HG02852 (cell line): ENCODE data around the gene HNMT.
"Not testable (repeated sequence)": the region's sequence is repeated elsewhere in the genome, so short reads cannot be mapped to it uniquely, and the experiment has no call there.

ENCODE experiments used
- ATAC-seq: cut with Tn5 transposase; IDR thresholded peaks from one replicate; pipeline ENCODE4 v1.9.1; 2021; ENCODE audit warnings: mild to moderate bottlenecking, moderate library complexity; ENCODE audit not compliant: unreplicated experiment

The HNMT gene

DNA sequence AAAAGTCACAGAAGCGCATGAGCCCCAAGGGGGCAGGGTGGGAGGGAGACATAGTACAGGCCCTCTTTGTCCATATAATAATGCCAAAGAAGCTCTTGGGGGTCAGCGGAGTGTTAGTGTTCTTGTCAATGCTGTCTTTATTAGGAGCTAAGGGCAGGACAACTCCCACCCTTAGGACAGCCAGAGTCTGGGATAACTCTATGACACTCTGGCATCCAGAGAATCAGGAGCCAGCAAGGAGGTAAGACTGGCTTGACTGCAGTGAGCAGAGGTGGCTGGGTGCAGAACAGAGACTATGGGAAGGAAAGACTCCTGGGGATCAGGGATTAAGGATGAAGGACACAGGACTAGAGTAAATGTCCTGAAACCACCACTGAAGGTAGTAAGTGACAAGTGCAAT lies 19.0 kb upstream of the HNMT start:
- no peak for ATAC-seq

DNA sequence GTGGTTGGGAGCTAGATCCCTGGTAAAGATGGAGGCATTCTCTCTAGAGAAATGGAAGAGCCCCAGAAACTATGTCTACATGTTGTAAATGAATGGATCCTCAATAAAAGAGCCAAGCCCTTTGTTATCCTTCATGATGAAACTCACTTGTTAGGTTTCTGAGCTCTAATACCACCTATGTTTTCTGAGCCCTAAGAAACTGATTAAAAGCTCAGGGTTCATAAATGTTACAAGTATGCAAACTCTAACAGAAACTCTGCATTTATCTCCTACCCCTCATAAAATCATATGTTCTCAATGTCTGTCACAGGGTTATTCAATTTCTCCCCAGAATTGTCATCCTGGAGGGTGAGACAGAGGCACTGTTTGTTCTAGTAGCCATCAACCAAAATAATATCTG lies 18.0 kb upstream of the HNMT start:
- ATAC-seq: no peak

DNA sequence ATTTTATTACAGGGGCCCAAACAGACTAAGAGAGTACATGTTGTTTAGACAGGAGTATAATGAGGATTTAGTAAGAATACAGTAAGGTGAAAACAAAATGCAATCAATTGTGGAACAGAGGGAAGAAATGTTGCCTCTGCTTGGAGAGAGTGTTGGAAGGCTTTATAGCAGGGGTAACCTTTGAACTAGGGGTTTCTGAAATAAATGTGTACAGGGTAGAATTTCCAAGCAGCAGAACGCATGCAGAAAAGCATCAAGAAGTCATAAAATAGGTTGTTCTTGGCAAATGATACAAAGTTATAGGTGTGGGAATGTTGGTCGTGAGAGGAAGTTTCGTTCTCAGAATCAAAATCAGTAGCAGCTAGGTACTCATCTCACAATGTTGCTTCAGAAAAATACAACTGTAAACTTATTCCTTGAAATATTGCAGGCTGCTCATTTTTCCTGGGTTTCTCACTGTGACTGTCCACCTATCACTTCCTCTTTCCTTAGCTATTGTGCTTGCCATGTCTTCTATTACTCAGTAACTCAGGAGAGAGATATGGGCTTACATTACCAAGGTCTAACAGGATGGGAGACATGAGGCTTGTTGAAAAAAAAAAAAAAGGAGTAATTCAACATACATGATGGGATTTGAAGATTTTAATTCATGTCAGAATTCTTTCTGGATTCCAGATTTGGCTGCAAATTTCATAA lies 17.1 kb upstream of the HNMT start:
- no peak for ATAC-seq

DNA sequence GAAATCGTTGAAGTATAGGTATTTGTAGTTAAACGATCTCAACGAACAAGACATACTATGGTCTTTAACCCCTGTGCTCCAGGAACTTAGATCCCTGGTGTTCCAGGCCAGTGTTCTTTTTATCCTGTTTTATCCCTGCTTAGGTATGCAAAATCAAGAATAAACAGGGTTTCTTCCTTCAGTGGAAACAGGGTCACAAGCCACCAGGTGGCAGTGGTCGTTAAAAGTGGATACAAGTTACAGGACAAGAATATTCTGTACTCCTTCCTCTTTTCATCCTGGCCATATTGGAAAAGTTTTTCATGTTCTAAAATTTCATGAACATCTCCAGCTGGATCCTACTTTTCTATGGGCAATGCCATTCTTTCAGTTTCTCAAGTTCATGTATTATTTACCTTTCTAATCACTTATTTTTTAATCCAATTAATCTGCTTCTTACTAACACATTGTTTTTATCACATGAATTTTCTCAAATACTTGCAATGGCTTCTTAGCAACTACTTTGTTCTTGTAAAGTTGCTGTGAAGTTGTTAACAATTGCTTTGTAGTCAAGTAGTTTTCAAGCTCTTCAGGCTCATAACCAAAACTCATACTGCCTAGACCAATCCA lies 16.4 kb upstream of the HNMT start:
- ATAC-seq: no peak

DNA sequence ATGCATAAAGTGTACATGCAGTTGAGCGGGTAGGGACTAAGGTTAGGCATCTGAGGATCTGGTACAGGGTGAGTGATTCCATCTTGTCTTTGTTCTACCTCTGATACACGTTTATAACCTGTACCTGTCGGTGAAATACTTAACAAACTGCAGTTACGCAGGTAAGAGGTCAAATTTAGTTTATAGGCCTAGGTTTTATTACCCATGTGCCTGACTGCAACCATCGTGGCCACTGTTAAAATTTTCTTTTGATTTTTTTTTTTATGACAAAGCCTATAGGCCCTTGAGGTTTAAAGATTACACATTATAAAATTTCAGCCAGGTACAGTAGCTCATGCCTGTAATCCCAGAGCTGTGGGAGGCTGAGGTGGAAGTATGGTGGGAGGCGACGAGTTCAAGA lies 15.4 kb upstream of the HNMT start:
- no peak for ATAC-seq

DNA sequence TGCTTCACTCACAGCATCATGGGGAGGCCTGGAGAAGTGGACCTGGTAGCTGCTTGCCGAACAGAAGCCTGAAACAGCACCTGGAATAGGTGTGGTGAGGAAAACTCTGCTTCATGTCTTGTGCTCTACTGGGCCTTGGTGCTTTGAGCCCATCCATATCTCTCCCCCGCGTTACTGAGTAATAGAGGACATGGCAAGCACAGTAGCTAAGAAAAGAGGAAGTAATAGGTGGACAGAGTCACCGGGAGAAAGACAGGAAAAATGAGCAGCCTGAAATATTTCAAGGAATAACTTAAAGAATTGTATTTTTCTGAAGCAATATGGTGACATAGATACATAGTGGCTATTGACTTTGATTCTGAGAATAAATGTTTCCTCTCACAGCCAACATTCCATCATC lies 14.0 kb upstream of the HNMT start:
- ATAC-seq: no peak

DNA sequence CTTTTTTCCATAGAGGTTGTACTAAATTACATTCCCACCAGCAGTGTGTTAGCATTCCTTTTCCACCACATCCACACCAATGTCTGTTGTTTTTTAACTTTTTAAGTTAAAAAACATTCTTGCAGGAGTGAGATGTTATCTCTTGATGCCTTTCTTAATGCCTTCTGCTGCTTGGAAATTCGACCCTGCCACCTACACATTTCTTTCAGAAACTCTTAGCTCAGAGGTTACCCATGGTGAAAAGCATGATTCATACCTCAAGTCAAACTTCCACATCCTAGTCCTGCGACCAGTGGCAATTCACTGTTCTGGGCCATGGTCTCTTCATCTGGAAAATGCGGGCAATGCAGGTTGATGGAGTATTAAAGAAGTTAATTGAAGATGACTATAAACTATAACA lies 12.7 kb upstream of the HNMT start:
- ATAC-seq: no peak

DNA sequence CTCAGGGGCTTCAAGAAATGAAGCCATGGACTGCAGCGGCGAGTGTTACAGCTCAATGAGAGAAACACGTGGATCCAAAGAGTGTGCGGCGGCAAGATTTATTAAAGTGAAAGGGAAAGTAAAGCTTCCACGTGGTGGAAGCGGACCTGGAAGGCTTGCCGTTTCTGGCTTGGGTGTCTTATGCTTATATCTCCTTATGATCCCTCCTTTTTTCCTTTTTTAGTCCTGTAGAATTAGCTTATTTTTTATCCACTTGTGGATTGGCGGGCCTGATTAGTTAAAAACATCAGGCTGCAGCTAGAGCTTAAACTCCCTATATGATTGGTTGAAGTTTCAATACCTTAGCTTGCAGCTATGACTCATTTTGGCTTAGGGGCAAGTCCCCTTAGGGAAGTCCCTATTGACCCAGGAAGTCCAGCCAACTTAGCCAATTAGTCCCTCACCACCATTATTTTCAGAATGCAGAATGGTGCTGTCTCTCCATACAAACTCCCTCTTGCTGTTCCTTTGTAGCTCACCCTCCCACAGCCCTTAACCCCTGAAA lies 11.6 kb upstream of the HNMT start:
- peak; percentile 60 for ATAC-seq

DNA sequence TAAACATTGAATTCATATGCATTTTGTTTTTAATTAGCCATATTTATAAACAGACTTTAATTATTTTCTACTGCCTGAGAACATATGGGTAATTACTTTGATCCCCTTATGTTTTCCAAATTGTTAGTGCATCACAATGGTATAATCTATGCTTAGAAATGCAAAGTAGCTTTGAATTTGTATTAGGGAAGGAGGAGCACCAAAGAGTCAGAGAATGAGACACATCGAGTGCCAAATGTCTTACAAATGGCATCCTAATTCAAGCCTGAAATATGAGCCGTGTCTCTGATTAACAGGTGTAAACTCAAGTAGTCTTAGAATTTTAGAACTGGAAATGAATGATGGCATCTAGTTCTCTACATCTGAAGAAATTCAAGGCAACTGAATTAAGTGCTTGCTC lies 8.7 kb upstream of the HNMT start:
- ATAC-seq: no peak

DNA sequence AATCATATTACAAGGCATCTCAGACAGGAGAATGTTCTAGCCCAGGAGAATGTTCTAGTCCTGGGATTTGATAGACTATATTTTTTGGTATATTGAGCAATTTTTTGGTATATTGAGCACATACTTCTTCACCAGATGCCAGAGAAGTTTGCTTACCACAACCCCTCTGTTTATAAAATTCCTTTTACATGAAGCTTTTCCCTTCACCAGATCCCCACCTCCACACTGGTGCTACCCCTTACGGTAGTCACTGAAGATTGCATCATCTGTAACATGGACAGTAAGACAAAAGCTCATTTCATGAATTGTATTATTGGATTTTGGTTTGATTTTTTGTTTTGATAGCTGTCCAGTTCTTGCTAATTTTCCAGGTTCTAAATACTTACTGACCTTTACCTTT lies 7.2 kb upstream of the HNMT start:
- no peak for ATAC-seq

DNA sequence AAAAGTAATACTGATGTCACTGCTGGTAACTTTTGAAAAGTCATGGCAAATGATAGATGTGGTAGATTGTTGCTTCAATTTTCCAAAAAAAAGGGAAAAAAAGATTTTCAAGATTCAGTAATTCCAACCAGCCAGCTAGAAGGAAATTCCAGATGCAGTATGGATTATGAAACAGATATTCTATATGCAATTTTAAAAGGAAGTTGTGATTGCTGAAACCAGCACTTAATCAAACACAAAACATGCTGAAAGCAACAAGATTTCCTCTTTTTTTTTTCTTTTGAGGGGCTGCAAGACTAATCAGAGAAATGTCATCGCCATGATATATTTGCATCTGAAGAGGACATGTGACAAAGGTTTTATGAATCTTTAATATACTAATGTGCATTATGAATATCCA lies 5.1 kb upstream of the HNMT start:
- ATAC-seq: no peak

DNA sequence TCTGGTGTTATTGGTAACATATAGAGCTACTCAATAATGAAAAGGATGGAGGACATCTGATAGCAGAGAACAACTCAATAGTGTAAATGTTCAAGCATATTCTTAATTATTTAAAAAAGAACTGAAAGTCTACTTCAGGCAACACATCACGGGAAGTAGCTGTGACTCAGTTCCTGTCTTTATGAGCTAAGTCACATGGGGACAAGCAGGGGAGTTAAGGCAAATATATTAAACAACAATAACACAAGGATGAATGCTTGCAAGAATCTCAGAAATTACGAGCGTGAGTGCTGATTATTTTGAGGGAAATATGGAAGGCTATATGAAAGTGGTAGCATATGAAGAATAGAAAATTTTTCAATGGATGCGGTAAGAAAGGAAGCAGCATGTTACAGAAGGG lies 4.0 kb upstream of the HNMT start:
- ATAC-seq: no peak

DNA sequence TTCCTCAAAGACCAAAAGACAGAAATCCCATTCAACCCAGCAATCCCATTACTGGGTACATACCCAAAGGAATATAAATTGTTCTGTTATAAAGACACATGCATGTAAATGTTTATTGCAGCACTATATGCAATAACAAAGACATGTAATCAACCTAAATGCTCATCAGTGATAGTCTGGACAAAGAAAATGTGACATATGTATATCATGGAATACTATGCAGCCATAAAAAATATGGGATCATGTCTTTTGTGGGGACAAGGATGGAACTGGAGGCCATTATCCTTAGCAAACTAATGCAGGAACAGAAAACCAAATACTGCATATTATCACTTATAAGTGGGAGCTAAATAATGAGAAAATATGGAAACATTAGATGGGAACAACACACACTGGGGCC lies 2.7 kb upstream of the HNMT start:
- no peak for ATAC-seq

DNA sequence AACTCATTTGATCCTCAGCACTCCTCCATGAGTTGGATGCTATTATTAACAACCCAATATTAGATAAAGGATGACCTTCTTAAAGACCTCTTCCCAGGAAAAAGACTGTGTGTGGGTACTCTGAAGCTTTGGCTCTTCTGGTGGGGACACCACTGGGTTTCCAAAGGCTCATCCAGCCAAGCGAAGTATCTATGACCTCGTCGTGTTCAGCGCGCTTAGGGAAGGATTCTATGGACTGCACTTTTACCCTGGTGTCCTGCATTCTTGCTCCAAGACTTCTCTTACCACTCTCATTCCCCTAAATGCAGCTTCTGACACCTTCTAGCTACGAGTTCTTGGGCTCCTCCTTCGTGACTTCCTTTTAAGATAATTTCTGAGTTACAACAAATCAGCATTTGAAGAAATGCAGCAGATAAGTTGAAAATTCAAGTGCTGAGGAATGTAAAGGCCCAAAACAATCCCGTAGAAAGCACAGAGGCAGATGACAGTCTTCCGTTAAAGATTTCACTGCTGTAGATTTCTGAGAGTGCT lies 673 bp upstream of the HNMT start:
- no peak for ATAC-seq

DNA sequence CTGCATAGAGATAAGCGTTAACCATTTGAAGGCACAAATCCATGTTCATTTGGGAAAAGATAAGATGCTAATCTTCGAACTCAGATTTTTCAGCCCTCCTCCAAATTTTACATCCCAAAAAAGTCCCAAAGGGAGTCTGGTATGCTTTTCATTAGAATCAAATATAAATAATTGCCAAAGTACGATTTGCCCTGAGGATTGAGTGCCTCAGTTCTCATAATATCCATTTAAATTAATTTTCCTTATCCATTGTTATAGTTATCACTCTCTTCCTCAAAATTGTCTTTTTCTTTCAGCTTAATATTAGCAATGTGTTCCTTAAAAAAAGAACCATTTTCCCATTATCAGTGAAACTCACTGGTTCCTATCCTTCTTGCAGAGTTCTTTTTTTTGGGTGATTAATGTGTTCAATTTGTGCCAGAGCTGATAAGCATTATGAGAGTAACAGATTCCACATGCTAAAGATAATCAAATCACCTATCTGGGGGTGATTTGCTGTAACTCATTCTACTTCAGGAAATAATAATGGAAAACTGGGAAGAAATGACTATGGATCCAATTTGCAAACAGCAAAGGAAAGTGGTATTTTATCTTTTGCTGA lies 686 bp downstream of the HNMT start:
- no peak for ATAC-seq

DNA sequence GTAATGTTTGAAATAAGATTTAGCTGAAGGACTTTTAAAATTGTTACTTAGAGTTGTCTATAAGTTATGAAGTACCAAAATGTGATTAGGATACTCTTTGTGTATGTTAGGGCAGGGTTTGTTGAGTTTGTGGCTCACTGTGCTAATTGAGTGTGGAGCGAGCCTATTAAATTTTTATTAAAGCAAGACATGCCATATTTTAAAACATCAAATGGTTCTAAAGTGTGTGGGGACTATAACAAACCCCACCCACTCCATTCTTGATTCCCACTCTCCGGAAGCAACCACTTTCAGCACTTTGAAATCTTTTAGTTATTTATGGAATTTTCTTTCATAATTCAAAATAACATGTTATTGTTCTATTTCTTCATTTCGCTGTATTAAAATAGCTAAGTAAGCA lies 1.8 kb downstream of the HNMT start:
- ATAC-seq: no peak

DNA sequence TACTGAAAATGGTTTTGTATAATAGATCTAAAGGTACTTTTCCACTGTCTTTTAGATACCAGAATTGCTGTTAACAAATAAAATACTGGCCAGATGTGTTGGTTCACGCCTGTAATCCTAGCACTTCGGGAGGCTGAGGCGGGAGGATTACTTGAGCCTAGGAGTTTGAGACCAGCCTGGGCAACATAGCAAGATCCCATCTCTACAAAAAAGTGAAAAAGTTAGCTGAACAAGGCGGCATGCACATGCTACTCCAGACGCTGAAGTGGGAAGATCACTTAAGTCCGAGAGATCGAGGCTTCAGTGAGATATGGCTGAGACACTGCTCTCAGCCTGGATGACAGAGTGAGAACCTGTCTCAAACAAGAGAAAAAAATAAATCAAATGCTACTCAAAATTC lies 2.8 kb downstream of the HNMT start:
- ATAC-seq: no peak

DNA sequence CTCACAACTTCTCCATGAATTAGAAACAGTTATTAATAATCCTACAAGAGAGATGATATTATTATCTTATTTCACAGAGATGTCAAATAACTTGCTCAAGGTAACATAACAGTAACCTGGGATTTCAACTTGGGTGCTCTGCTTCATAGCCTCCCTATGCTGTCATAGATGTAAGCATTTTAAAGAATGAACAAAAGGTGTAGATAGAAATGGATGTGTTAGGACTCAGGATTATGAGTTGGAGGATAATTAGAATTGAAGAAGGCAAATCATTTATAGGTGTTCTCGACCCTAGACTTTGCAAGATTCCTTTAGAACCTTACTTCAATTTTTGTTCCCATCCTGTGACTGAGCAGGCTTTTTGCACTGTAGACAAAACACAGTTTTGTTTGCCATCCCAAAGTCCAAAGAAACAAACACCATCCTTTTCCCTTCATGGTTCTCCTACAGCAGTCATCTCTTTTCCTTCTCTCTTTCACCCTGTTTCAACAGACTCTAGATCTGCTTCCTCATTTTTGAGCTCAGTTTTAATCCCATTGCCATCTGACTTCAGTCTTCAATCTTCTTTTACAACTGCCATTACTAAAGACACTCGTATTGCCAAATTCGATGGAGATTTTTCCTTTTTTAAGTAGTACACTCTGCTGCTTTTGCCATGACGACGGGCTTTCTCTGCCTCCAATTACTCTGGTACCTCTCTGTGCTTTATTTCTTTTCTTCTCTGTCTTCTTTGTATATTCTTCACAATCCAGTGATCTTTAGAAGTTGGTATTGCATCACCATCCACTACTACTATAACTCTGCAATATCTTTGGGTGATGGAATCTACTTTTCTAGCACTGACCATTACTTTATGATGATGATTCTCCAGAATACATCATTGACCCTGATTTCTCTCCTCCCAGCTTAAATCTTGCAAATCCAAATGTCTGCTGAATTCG lies 4.5 kb downstream of the HNMT start:
- no peak for ATAC-seq

DNA sequence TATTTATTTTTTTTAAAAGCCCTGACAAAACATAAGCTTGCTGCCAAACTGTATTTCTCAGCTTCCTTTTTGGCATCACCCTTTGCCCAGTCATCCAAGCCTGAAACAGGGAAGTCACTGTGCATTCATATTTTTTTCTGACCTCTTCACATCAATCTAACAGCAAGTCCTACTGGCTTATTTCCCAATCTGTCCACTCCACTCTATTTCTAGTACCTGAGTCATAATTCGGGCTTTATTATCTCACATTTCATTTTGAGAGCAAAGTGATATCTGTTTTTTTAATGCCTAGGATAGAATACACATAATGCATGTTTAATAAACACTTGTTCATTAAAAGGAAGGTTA lies 5.1 kb downstream of the HNMT start:
- no peak for ATAC-seq

DNA sequence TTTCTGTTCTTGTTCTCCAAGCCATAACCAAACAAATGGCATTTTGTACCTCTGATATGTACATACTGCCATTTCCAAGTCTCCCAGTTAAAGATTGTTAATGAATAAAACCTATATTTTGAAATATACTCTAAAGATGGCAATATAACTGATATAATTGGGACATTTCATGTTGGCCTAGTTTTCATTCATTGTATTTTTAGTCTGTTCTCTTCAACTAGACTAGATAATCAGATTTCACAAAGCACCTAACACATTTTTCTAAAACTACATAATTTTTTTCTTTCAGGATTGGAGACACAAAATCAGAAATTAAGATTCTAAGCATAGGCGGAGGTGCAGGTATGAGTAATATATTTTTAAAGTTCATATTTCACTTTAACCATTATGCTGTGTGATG lies 5.6 kb downstream of the HNMT start:
- ATAC-seq: no peak

DNA sequence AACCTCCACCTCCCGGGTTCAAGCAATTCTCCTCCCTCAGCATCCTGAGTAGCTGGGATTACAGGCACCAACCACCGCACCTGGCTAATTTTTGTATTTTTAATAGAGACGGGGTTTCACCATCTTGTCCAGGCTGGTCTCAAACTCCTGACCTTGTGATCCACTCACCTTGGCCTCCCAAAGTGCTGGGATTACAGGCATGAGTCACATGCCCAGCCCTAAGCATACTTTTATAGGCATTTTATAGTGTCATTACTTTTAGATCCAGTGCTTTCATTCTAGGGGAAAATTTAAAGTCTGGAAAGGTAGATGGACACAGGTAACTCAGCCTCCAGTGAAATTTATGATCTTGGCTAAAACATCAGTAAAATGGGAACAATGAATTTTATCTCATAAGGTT lies 7.0 kb downstream of the HNMT start:
- not testable (repeated sequence) for ATAC-seq
